Panc1 (cell line): ENCODE data around the gene OSTF1. TPM values are rescaled to one million over a fixed set of nuclear protein-coding genes. Genes with fewer than 3 reads are reported as not detected.

Experiments used
- ATAC-seq: fragments of 200-7000 bp; cut with Tn5 transposase; 2 replicates; pipeline ENCODE4 v1.9.1; 2020; ENCODE audit warnings: mild to moderate bottlenecking, moderate library complexity
- BruUV-seq: library from RNA; stranded (reverse); fragments of 400-500 nt; replicated peaks from 2 replicates; lab custom pipeline; 2021; lab: Mats Ljungman, UMichigan
- CTCF ChIA-PET: fragments of 300-600 bp; sonication (Branson Sonifier 250); formaldehyde crosslinking; loops from one replicate; lab custom pipeline; 2022; ENCODE audit warnings: antibody characterized with exemption; lab: Charles Lee
- POLR2A ChIA-PET: fragments of 300-600 bp; sonication (Branson Sonifier 250); formaldehyde crosslinking; loops from one replicate; lab custom pipeline; 2022; ENCODE audit warnings: antibody characterized with exemption; lab: Charles Lee
- DNase-seq: peaks from one replicate; pipeline ENCODE4 v3.0.0-alpha.2; 2010; ENCODE audit warnings: low read depth, low spot score
- H3K27ac ChIP-seq: 2 replicates; pipeline ENCODE4 v1.5.1; 2011; ENCODE audit warnings: mild to moderate bottlenecking, low read length, inconsistent platforms
- H3K27me3 ChIP-seq: fragments of 200-500 bp; sonication (Bioruptor generic); 2 replicates; pipeline ENCODE4 v1.6.0; 2014; ENCODE audit warnings: low read length, inconsistent platforms; ENCODE audit not compliant: control insufficient read depth, insufficient read depth
- H3K36me3 ChIP-seq: fragments of 200-500 bp; sonication (Bioruptor generic); 2 replicates; pipeline ENCODE4 v1.5.1; 2014; ENCODE audit warnings: inconsistent platforms, mild to moderate bottlenecking, low read length, moderate library complexity; ENCODE audit not compliant: control insufficient read depth, insufficient read depth
- H3K4me1 ChIP-seq: 2 replicates; pipeline ENCODE4 v1.5.1; 2011; ENCODE audit warnings: inconsistent platforms, mild to moderate bottlenecking, low read length, moderate library complexity; ENCODE audit not compliant: control insufficient read depth, insufficient read depth
- H3K4me3 ChIP-seq, 2 experiments: 2 replicates each; pipeline ENCODE4 v1.5.1; 2011 to 2012; ENCODE audit warnings: low read depth in 2 of 2, low read length in 2 of 2, mild to moderate bottlenecking in 2 of 2, inconsistent platforms in 1 of 2, moderate library complexity in 1 of 2
- H3K9me3 ChIP-seq: fragments of 200-500 bp; sonication (Bioruptor generic); 2 replicates; pipeline ENCODE4 v1.5.1; 2014; ENCODE audit warnings: low read depth, mild to moderate bottlenecking, inconsistent platforms, low read length, moderate library complexity; ENCODE audit not compliant: control insufficient read depth, insufficient read depth
- CTCF ChIP-seq: fragments of 450-650 bp; IDR thresholded peaks from 2 replicates; pipeline ENCODE4 v1.5.1; 2017; ENCODE audit warnings: mild to moderate bottlenecking
- POLR2AphosphoS5 ChIP-seq: IDR thresholded peaks from 2 replicates; pipeline ENCODE4 v1.6.1; 2012; ENCODE audit warnings: mild to moderate bottlenecking, low read depth, low read length, moderate library complexity
- SIN3A ChIP-seq: IDR thresholded peaks from 2 replicates; pipeline ENCODE4 v1.6.1; 2012; ENCODE audit warnings: low read depth, mild to moderate bottlenecking, low read length, moderate library complexity, borderline replicate concordance; ENCODE audit not compliant: insufficient read depth
- TCF7L2 ChIP-seq: IDR thresholded peaks from 2 replicates; pipeline ENCODE4 v1.6.1; 2011; ENCODE audit warnings: mild to moderate bottlenecking, low read depth, low read length, inconsistent platforms
- in situ Hi-C: cut with HindIII; loops from 2 replicates; pipeline ENCODE4 v1.10.0; 2016; ENCODE audit warnings: low sequenced_read_pairs, low pct_unique_long_range_greater_than_20kb
- intact Hi-C: fragments of 100-400 bp; cut with micrococcal nuclease; formaldehyde crosslinking; loops from one replicate; pipeline ENCODE4 v1.10.0; 2022; ENCODE audit not compliant: unreplicated experiment
- total RNA-seq: library from RNA; stranded (reverse); gene quantifications from one replicate; pipeline ENCODE4 v1.2.1, GENCODE V29; 2021; ENCODE audit not compliant: unreplicated experiment
- TF ChIP-seq, protein P1 (sequence below), 2 experiments: IDR thresholded peaks; 2 replicates each; pipeline ENCODE4 v1.6.1; 2011 to 2012; ENCODE audit warnings: low read depth in 2 of 2, control low read depth in 1 of 2, low read length in 1 of 2, mild to moderate bottlenecking in 1 of 2, moderate library complexity in 1 of 2; ENCODE audit not compliant: insufficient read depth in 1 of 2

Gene OSTF1
- total RNA-seq, 1 experiment from 2014 or later: 24.6 TPM

- POLR2A ChIA-PET: interaction anchor here (0.7 kb wide), 1 partner anchor 23 kb away, joined by 3 read pairs; no protein-coding TSS in a partner anchor
Observed at GRCh38 chr9:75063556-75064305, 24.6 kb upstream of the OSTF1 start.

GRCh38 chr9:75064307-75065025, 23.8 kb upstream of the OSTF1 start:
- Histone ChIP-seq H3K27ac (no peak overlapping the region), H3K27me3 (no peaks in the 10 kb centered on the region), H3K4me1 (no peaks in the 10 kb centered on the region), H3K4me3 (no peak overlapping the region), H3K9me3 (no peaks in the 10 kb centered on the region), H3K36me3 (no peaks in the 10 kb centered on the region)
- TF ChIP-seq, protein P1, sequence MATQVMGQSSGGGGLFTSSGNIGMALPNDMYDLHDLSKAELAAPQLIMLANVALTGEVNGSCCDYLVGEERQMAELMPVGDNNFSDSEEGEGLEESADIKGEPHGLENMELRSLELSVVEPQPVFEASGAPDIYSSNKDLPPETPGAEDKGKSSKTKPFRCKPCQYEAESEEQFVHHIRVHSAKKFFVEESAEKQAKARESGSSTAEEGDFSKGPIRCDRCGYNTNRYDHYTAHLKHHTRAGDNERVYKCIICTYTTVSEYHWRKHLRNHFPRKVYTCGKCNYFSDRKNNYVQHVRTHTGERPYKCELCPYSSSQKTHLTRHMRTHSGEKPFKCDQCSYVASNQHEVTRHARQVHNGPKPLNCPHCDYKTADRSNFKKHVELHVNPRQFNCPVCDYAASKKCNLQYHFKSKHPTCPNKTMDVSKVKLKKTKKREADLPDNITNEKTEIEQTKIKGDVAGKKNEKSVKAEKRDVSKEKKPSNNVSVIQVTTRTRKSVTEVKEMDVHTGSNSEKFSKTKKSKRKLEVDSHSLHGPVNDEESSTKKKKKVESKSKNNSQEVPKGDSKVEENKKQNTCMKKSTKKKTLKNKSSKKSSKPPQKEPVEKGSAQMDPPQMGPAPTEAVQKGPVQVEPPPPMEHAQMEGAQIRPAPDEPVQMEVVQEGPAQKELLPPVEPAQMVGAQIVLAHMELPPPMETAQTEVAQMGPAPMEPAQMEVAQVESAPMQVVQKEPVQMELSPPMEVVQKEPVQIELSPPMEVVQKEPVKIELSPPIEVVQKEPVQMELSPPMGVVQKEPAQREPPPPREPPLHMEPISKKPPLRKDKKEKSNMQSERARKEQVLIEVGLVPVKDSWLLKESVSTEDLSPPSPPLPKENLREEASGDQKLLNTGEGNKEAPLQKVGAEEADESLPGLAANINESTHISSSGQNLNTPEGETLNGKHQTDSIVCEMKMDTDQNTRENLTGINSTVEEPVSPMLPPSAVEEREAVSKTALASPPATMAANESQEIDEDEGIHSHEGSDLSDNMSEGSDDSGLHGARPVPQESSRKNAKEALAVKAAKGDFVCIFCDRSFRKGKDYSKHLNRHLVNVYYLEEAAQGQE (IDR thresholded peaks at IDR 0.05; ENCODE audit: insufficient read depth in 1 of 2, low read depth in 2 of 2, low read length in 1 of 2): no peak
- TF ChIP-seq CTCF (no peak), TCF7L2 (no peak), SIN3A (no peak), POLR2AphosphoS5 (no peak)
- ATAC-seq (no peak), DNase-seq (no peak)
- ChIA-PET POLR2A (no interaction called here), CTCF (interaction anchor here (0.6 kb wide), 1 partner anchor 13 kb away, joined by 3 read pairs; no protein-coding TSS in a partner anchor)
- in situ Hi-C loops (no loop called here), intact Hi-C loops (no loop called here)
- no TSS peak for BruUV-seq

More at GRCh38 chr9:75063556-75064305, 24.6 kb upstream of the OSTF1 start:
- H3K4me3 ChIP-seq: no peak overlapping the region
- H3K27me3 ChIP-seq: no peaks in the 10 kb centered on the region
- no peaks in the 10 kb centered on the region for H3K36me3 ChIP-seq
- DNase-seq (no peak), ATAC-seq (no peak)
- intact Hi-C loops: no loop called here
- H3K4me1 ChIP-seq: no peaks in the 10 kb centered on the region
- H3K27ac ChIP-seq: no peak overlapping the region
- TF ChIP-seq CTCF (no peak), SIN3A (no peak), POLR2AphosphoS5 (no peak), TCF7L2 (no peak)
- TF ChIP-seq, protein P1 (IDR thresholded peaks at IDR 0.05; ENCODE audit: insufficient read depth in 1 of 2, low read depth in 2 of 2, low read length in 1 of 2): no peak
- no peaks in the 10 kb centered on the region for H3K9me3 ChIP-seq
- in situ Hi-C loops: no loop called here
- no TSS peak for BruUV-seq
- CTCF ChIA-PET: interaction anchor here (0.6 kb wide), 1 partner anchor 14 kb away, joined by 3 read pairs; no protein-coding TSS in a partner anchor
